Right lobe of liver (tissue), 4 donors: ENCODE results near the gene KSR2.

Experiments used
- POLR2A ChIP-seq: fragments of 450-650 bp; IDR thresholded peaks from one replicate; pipeline ENCODE4 v1.6.1; 2017; ENCODE audit warnings: antibody characterized with exemption, mild to moderate bottlenecking
- TF ChIP-seq, protein P1 (sequence below), 4 donors: fragments of 200-600 bp in 3 of 4; fragments of 450-650 bp in 1 of 4; IDR thresholded peaks; one replicate each; pipeline versions ENCODE4 v1.5.1 to v1.8.0; 2016 to 2022; ENCODE audit warnings: antibody characterized with exemption in 4 of 4, mild to moderate bottlenecking in 2 of 4
- donor health status: DM: no; HTN: no; CAD: no.
- donor health status: DM: no; HTN: no; CAD: no.
- donor health status: DM: no; HTN: yes; CAD: no.

- TF ChIP-seq, protein P1, sequence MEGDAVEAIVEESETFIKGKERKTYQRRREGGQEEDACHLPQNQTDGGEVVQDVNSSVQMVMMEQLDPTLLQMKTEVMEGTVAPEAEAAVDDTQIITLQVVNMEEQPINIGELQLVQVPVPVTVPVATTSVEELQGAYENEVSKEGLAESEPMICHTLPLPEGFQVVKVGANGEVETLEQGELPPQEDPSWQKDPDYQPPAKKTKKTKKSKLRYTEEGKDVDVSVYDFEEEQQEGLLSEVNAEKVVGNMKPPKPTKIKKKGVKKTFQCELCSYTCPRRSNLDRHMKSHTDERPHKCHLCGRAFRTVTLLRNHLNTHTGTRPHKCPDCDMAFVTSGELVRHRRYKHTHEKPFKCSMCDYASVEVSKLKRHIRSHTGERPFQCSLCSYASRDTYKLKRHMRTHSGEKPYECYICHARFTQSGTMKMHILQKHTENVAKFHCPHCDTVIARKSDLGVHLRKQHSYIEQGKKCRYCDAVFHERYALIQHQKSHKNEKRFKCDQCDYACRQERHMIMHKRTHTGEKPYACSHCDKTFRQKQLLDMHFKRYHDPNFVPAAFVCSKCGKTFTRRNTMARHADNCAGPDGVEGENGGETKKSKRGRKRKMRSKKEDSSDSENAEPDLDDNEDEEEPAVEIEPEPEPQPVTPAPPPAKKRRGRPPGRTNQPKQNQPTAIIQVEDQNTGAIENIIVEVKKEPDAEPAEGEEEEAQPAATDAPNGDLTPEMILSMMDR (IDR thresholded peaks at IDR 0.05): no peak
- TF ChIP-seq POLR2A: no peak
Observed at GRCh38 chr12:117551665-117552064, 417.1 kb downstream of the KSR2 start.
